HepG2 (cell line): ENCODE measurements around the gene SPDYE6. TPM values are rescaled to one million over a fixed set of nuclear protein-coding genes. Genes with fewer than 3 reads are reported as not detected.
A peak's percentile ranks its signal among the peaks of the same experiment; 100 is the strongest.

Experiments used
- DRAP1 ChIP-seq: IDR thresholded peaks from 2 replicates; pipeline ENCODE4 v1.6.1; 2016; ENCODE audit warnings: missing genetic modification reagents, missing compliant biosample characterization
- FOSL1 ChIP-seq: sonication (generic); formaldehyde crosslinking; IDR thresholded peaks from 2 replicates; pipeline ENCODE4 v1.9.0; 2021; ENCODE audit warnings: missing genetic modification reagents, borderline replicate concordance
- FOXJ3 ChIP-seq: sonication (generic); formaldehyde crosslinking; IDR thresholded peaks from 2 replicates; pipeline ENCODE4 v1.4.0; 2020; ENCODE audit warnings: missing genetic modification reagents, mild to moderate bottlenecking, borderline replicate concordance
- GFI1 ChIP-seq: sonication (generic); formaldehyde crosslinking; IDR thresholded peaks from 2 replicates; pipeline ENCODE4 v1.5.0; 2020; ENCODE audit warnings: missing genetic modification reagents, mild to moderate bottlenecking, borderline replicate concordance
- KDM5A ChIP-seq: fragments of 200-600 bp; sonication (generic); IDR thresholded peaks from 2 replicates; pipeline ENCODE4 v1.7.0; 2018; ENCODE audit warnings: antibody characterized with exemption, mild to moderate bottlenecking, low read length, borderline replicate concordance
- MAFF ChIP-seq: IDR thresholded peaks from 2 replicates; pipeline ENCODE4 v1.6.1; 2011; ENCODE audit warnings: low read depth, low read length, improper control_type of control experiment
- PAWR ChIP-seq: sonication (generic); formaldehyde crosslinking; IDR thresholded peaks from 2 replicates; pipeline ENCODE4 v1.4.0; 2020; ENCODE audit warnings: missing genetic modification reagents, mild to moderate bottlenecking, borderline replicate concordance
- SIN3B ChIP-seq: fragments of 150-350 bp; IDR thresholded peaks from 2 replicates; pipeline ENCODE4 v1.6.1; 2014; ENCODE audit warnings: low read length
- STAT5B ChIP-seq: sonication (generic); formaldehyde crosslinking; IDR thresholded peaks from 2 replicates; pipeline ENCODE4 v1.4.0; 2020; ENCODE audit warnings: missing genetic modification reagents
- ZNF263 ChIP-seq: sonication (generic); formaldehyde crosslinking; IDR thresholded peaks from 2 replicates; pipeline ENCODE4 v1.4.0; 2020; ENCODE audit warnings: missing genetic modification reagents
- ZNF343 ChIP-seq: sonication (generic); formaldehyde crosslinking; IDR thresholded peaks from 2 replicates; pipeline ENCODE4 v1.4.0; 2020; ENCODE audit warnings: mild to moderate bottlenecking, missing genetic modification reagents
- ZNF549 ChIP-seq: sonication (generic); formaldehyde crosslinking; IDR thresholded peaks from 2 replicates; pipeline ENCODE4 v1.5.0; 2020; ENCODE audit warnings: missing genetic modification reagents
- ZNF564 ChIP-seq: sonication (generic); formaldehyde crosslinking; IDR thresholded peaks from 2 replicates; pipeline ENCODE4 v1.8.1; 2023; ENCODE audit warnings: mild to moderate bottlenecking, missing genetic modification reagents
- polyA plus RNA-seq, 8 experiments: library from polyadenylated mRNA; depleted of rRNA in 3 of 8; stranded (reverse) in 7 of 8; unstranded in 1 of 8; fragments of >200 nt; fragmentation: Illumina TruSeq in 4 of 8; extraction: Trizol in 4 of 8; gene quantifications; 2 replicates each; pipeline versions ENCODE4 v1.2.1 to v1.2.3, GENCODE V29; 2011 to 2016; ENCODE audit warnings: low read depth in 4 of 8, missing spikeins in 1 of 8, mixed read lengths in 1 of 8; ENCODE audit not compliant: insufficient read depth in 1 of 8
- total RNA-seq, 5 experiments: library from RNA; depleted of rRNA; stranded (reverse); fragments of >200 nt; fragmentation: Illumina TruSeq; extraction: Trizol; gene quantifications; 2 replicates each; pipeline ENCODE4 v1.2.3, GENCODE V29; 2016; ENCODE audit warnings: low read depth in 1 of 5
- TF ChIP-seq, protein P1 (sequence below): sonication (generic); formaldehyde crosslinking; IDR thresholded peaks from 2 replicates; pipeline ENCODE4 v1.4.0; 2020; ENCODE audit warnings: missing genetic modification reagents, borderline replicate concordance
- TF ChIP-seq, protein P2 (sequence below): IDR thresholded peaks from 2 replicates; pipeline ENCODE4 v1.6.1; 2016
- TF ChIP-seq, protein P3 (sequence below): sonication (generic); formaldehyde crosslinking; IDR thresholded peaks from 2 replicates; pipeline ENCODE4 v1.8.0; 2022; ENCODE audit warnings: mild to moderate bottlenecking, missing genetic modification reagents; ENCODE audit not compliant: insufficient replicate concordance
- TF ChIP-seq, protein P4 (sequence below): sonication (generic); formaldehyde crosslinking; IDR thresholded peaks from 2 replicates; pipeline ENCODE4 v1.5.0; 2020; ENCODE audit warnings: mild to moderate bottlenecking, missing genetic modification reagents
- TF ChIP-seq, protein P5 (sequence below): sonication (generic); formaldehyde crosslinking; IDR thresholded peaks from 2 replicates; pipeline ENCODE4 v1.8.1; 2023; ENCODE audit warnings: mild to moderate bottlenecking, inconsistent platforms, moderate library complexity, missing genetic modification reagents, borderline replicate concordance

Gene SPDYE6
- total and polyA plus RNA-seq, 2 of the 13 experiments (the other 11 are each of a cell fraction or from before 2014, with no cell fraction given), result 0.07 TPM; not detected in 1

DNA sequence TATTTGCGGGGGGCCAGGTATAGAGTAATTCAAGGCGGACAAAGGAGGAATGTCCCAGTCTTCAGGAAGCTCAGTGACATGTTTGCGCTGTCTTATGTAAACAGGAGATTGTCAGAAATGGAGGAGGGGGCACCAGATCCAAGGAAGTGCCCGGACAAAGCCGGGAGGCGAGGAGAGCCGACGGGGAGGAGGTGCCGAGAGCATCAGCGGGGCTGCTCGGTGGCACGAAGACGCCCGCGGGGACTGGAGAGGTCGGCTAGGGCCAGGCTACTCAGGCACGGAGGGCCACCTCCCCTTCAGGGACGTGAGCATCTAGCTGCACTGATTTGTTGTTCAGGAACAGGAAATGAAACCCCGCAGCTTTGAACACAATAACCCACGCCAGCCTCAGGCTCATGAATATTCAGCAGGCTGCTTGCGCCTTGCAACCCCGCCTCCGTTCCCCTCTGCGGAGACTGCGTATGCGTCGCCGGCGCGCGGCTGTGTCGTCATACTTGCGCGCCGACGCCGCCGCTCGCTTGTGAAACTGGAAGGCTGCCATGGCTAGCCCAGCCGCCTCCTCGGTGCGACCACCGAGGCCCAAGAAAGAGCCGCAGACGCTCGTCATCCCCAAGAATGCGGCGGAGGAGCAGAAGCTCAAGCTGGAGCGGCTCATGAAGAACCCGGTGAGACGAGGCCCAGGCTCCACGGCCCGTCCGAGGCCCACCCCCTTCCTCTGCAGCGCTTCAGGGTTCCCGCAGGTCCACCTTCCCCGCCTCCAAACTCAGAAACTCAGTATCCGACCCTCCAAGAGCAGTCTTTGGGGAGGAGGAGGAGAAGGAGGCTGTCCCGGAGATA lies 39.8 kb upstream of the SPDYE6 start, which contains the start of gene PRKRIP1 (continued):
- TF ChIP-seq PAWR (no peak), ZNF263 (CRISPR knock-in tag) (no peak; the same call in 1 of the 2 replicates), ZNF564 (CRISPR knock-in tag) (no peak), ZNF549 (CRISPR knock-in tag) (no peak), KDM5A (peak; percentile 99), FOSL1 (CRISPR knock-in tag) (no peak), SIN3B (peak; percentile 88), FOXJ3 (CRISPR knock-in tag) (no peak), ZNF343 (CRISPR knock-in tag) (peak; percentile 84; the same call in 1 of the 2 replicates), GFI1 (CRISPR knock-in tag) (peak; percentile 79; the same call in 1 of the 2 replicates), MAFF (no peak), DRAP1 (no peak), STAT5B (CRISPR knock-in tag) (0 out of 2 replicates have a peak, but pooled peaks have one; percentile 18)
- TF ChIP-seq, protein P1, sequence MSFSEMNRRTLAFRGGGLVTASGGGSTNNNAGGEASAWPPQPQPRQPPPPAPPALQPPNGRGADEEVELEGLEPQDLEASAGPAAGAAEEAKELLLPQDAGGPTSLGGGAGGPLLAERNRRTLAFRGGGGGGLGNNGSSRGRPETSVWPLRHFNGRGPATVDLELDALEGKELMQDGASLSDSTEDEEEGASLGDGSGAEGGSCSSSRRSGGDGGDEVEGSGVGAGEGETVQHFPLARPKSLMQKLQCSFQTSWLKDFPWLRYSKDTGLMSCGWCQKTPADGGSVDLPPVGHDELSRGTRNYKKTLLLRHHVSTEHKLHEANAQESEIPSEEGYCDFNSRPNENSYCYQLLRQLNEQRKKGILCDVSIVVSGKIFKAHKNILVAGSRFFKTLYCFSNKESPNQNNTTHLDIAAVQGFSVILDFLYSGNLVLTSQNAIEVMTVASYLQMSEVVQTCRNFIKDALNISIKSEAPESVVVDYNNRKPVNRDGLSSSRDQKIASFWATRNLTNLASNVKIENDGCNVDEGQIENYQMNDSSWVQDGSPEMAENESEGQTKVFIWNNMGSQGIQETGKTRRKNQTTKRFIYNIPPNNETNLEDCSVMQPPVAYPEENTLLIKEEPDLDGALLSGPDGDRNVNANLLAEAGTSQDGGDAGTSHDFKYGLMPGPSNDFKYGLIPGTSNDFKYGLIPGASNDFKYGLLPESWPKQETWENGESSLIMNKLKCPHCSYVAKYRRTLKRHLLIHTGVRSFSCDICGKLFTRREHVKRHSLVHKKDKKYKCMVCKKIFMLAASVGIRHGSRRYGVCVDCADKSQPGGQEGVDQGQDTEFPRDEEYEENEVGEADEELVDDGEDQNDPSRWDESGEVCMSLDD (CRISPR knock-in tag), result no peak
- TF ChIP-seq, protein P2, sequence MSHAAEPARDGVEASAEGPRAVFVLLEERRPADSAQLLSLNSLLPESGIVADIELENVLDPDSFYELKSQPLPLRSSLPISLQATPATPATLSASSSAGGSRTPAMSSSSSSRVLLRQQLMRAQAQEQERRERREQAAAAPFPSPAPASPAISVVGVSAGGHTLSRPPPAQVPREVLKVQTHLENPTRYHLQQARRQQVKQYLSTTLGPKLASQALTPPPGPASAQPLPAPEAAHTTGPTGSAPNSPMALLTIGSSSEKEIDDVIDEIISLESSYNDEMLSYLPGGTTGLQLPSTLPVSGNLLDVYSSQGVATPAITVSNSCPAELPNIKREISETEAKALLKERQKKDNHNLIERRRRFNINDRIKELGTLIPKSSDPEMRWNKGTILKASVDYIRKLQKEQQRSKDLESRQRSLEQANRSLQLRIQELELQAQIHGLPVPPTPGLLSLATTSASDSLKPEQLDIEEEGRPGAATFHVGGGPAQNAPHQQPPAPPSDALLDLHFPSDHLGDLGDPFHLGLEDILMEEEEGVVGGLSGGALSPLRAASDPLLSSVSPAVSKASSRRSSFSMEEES (CRISPR knock-in tag), result no peak
- TF ChIP-seq, protein P3, sequence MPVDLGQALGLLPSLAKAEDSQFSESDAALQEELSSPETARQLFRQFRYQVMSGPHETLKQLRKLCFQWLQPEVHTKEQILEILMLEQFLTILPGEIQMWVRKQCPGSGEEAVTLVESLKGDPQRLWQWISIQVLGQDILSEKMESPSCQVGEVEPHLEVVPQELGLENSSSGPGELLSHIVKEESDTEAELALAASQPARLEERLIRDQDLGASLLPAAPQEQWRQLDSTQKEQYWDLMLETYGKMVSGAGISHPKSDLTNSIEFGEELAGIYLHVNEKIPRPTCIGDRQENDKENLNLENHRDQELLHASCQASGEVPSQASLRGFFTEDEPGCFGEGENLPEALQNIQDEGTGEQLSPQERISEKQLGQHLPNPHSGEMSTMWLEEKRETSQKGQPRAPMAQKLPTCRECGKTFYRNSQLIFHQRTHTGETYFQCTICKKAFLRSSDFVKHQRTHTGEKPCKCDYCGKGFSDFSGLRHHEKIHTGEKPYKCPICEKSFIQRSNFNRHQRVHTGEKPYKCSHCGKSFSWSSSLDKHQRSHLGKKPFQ, result no peak
- TF ChIP-seq, protein P4, sequence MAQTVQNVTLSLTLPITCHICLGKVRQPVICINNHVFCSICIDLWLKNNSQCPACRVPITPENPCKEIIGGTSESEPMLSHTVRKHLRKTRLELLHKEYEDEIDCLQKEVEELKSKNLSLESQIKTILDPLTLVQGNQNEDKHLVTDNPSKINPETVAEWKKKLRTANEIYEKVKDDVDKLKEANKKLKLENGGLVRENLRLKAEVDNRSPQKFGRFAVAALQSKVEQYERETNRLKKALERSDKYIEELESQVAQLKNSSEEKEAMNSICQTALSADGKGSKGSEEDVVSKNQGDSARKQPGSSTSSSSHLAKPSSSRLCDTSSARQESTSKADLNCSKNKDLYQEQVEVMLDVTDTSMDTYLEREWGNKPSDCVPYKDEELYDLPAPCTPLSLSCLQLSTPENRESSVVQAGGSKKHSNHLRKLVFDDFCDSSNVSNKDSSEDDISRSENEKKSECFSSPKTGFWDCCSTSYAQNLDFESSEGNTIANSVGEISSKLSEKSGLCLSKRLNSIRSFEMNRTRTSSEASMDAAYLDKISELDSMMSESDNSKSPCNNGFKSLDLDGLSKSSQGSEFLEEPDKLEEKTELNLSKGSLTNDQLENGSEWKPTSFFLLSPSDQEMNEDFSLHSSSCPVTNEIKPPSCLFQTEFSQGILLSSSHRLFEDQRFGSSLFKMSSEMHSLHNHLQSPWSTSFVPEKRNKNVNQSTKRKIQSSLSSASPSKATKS (CRISPR knock-in tag), result no peak
- TF ChIP-seq, protein P5, sequence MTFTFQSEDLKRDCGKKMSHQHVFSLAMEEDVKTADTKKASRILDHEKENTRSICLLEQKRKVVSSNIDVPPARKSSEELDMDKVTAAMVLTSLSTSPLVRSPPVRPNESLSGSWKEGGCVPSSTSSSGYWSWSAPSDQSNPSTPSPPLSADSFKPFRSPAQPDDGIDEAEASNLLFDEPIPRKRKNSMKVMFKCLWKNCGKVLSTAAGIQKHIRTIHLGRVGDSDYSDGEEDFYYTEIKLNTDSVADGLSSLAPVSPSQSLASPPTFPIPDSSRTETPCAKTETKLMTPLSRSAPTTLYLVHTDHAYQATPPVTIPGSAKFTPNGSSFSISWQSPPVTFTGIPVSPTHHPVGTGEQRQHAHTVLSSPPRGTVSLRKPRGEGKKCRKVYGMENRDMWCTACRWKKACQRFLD, result peak; percentile 32; the same call in 1 of the 2 replicates
